ENCODE measurements around the gene PHLPP1.

PHLPP1 gene

GRCh38 chr18:62788111-62788510 lies 72.8 kb downstream of the PHLPP1 start:
- Histone ChIP-seq H3K9me2 (replicated peaks; ENCODE audit: low read depth, low read length) (no peaks in the 10 kb centered on the region), H3K4me2 (ENCODE audit: low read depth, low read length, poor library complexity, severe bottlenecking) (peak overlapping the region; percentile 82), H3K27me3 (ENCODE audit: insufficient read depth, low read length, poor library complexity, severe bottlenecking) (no peaks in the 10 kb centered on the region), H3K79me2 (ENCODE audit: insufficient read depth, low read length) (peaks cover 87% of the 10 kb centered on the region), H3F3A (ENCODE audit: low read depth) (peaks cover 9% of the 10 kb centered on the region; the same call in 1 of the 2 replicates), H3K9me3 (ENCODE audit: insufficient read depth, low read depth, low read length) (no peaks in the 10 kb centered on the region), H2AFZ (ENCODE audit: low read length) (no peak overlapping the region), H3K4me1 (ENCODE audit: insufficient read depth, low read length, poor library complexity, severe bottlenecking) (peaks cover 79% of the 10 kb centered on the region), H3K36me3 (ENCODE audit: insufficient read depth, low read length) (no peaks in the 10 kb centered on the region), H4K20me1 (ENCODE audit: insufficient read depth, low read length, poor library complexity, severe bottlenecking) (peaks cover 59% of the 10 kb centered on the region), H3K9ac (ENCODE audit: low read depth, low read length, poor library complexity, severe bottlenecking) (peak overlapping the region; percentile 0), H3K4me3 (ENCODE audit: low read length, poor library complexity, severe bottlenecking) (peak overlapping the region; percentile 63)
- TF ChIP-seq CTCF (conservative IDR thresholded peaks at IDR 0.05; ENCODE audit: low read length) (no peak), EZH2phosphoT487 (IDR thresholded peaks at IDR 0.05; ENCODE audit: borderline replicate concordance) (no peak)

DNA sequence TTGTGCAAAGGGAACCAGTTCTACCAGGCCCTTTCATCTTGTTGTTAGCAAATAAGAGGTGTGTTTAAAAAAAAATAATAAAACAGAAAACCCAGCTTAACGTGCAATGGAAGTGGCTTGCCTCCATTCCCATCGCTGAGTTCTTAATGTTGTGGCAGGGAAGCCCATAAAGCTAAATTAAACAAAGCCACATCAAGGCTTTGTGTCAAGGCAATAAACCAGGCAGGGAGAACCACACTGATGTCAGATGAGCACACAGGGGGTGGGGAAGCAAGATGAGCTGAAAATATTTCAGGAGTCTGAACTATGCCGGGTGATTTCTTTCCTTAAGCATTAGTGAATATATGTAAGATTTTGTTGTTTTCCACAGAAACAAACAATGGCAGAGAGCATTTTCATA lies 73.5 kb downstream of the PHLPP1 start:
- H3K4me2 ChIP-seq (ENCODE audit: low read depth, low read length, poor library complexity, severe bottlenecking) = peak overlapping the region; percentile 82
- no peak overlapping the region for H3K9ac ChIP-seq (ENCODE audit: low read depth, low read length, poor library complexity, severe bottlenecking)
- H3K4me1 ChIP-seq (ENCODE audit: insufficient read depth, low read length, poor library complexity, severe bottlenecking) = peaks cover 80% of the 10 kb centered on the region

GRCh38 chr18:62790871-62791772 lies 75.8 kb downstream of the PHLPP1 start:
- Histone ChIP-seq H3F3A (ENCODE audit: low read depth) (peaks cover 9% of the 10 kb centered on the region), H3K9me2 (replicated peaks; ENCODE audit: low read depth, low read length) (no peaks in the 10 kb centered on the region), H3K4me2 (ENCODE audit: low read depth, low read length, poor library complexity, severe bottlenecking) (peak overlapping the region; percentile 53), H3K9me3 (ENCODE audit: insufficient read depth, low read depth, low read length) (no peaks in the 10 kb centered on the region), H3K36me3 (ENCODE audit: insufficient read depth, low read length) (no peaks in the 10 kb centered on the region), H3K9ac (ENCODE audit: low read depth, low read length, poor library complexity, severe bottlenecking) (no peak overlapping the region), H2AFZ (ENCODE audit: low read length) (no peak overlapping the region), H3K79me2 (ENCODE audit: insufficient read depth, low read length) (peaks cover 89% of the 10 kb centered on the region), H3K27me3 (ENCODE audit: insufficient read depth, low read length, poor library complexity, severe bottlenecking) (no peaks in the 10 kb centered on the region), H4K20me1 (ENCODE audit: insufficient read depth, low read length, poor library complexity, severe bottlenecking) (peaks cover 41% of the 10 kb centered on the region), H3K4me1 (ENCODE audit: insufficient read depth, low read length, poor library complexity, severe bottlenecking) (peaks cover 67% of the 10 kb centered on the region), H3K4me3 (ENCODE audit: low read length, poor library complexity, severe bottlenecking) (no peak overlapping the region)
- TF ChIP-seq EZH2phosphoT487 (IDR thresholded peaks at IDR 0.05; ENCODE audit: borderline replicate concordance) = no peak
- TF ChIP-seq CTCF (conservative IDR thresholded peaks at IDR 0.05; ENCODE audit: low read length) = no peak

More for the DNA sequence above, 73.5 kb downstream of the PHLPP1 start:
- no peaks in the 10 kb centered on the region for H3K9me3 ChIP-seq (ENCODE audit: insufficient read depth, low read depth, low read length)
- no peaks in the 10 kb centered on the region for H3K27me3 ChIP-seq (ENCODE audit: insufficient read depth, low read length, poor library complexity, severe bottlenecking)
- peaks cover 87% of the 10 kb centered on the region for H3K79me2 ChIP-seq (ENCODE audit: insufficient read depth, low read length)
- peaks cover 9% of the 10 kb centered on the region; the same call in 1 of the 2 replicates for H3F3A ChIP-seq (ENCODE audit: low read depth)
- H3K9me2 ChIP-seq (replicated peaks; ENCODE audit: low read depth, low read length) = no peaks in the 10 kb centered on the region
- no peak for TF ChIP-seq EZH2phosphoT487 (IDR thresholded peaks at IDR 0.05; ENCODE audit: borderline replicate concordance)
- TF ChIP-seq CTCF (conservative IDR thresholded peaks at IDR 0.05; ENCODE audit: low read length) = no peak
- H3K36me3 ChIP-seq (ENCODE audit: insufficient read depth, low read length) = no peaks in the 10 kb centered on the region
- H4K20me1 ChIP-seq (ENCODE audit: insufficient read depth, low read length, poor library complexity, severe bottlenecking) = peaks cover 59% of the 10 kb centered on the region
- H2AFZ ChIP-seq (ENCODE audit: low read length) = no peak overlapping the region
- peak overlapping the region; percentile 63 for H3K4me3 ChIP-seq (ENCODE audit: low read length, poor library complexity, severe bottlenecking)
